SK-N-MC (cell line): ENCODE data around the gene RSRC1.

Experiments used
- EZH2 ChIP-seq: fragments of 200-600 bp; sonication (generic); IDR thresholded peaks from one replicate; pipeline ENCODE4 v1.6.1; 2017; ENCODE audit warnings: antibody characterized with exemption
- FOXP2 ChIP-seq: optimal IDR thresholded peaks from 2 replicates; pipeline ENCODE3; 2011; ENCODE audit warnings: mild to moderate bottlenecking, moderate library complexity; ENCODE audit not compliant: insufficient read depth; ENCODE audit errors: extremely low read length, control extremely low read depth
- POLR2AphosphoS5 ChIP-seq: IDR thresholded peaks from 2 replicates; pipeline ENCODE4 v1.6.1; 2012; ENCODE audit warnings: mild to moderate bottlenecking, low read depth, low read length, borderline replicate concordance

- TF ChIP-seq POLR2AphosphoS5 (no peak), EZH2 (no peak), FOXP2 (no peak)
These were observed 3.0 kb upstream of the RSRC1 start for GRCh38 chr3:158106766-158107471.
